ENCODE results near the gene MAPK10.

Gene MAPK10

GRCh38 chr4:86359944-86360478, at the start of gene MAPK10:
Gene MAPK10 (minus strand): TSS chr4:86360053.
- peak within 1 kb of the TSS; percentile 33 for H3K4me3 ChIP-seq (ENCODE audit: low read depth, low read length)
- peak; percentile 85 for DNase-seq (ENCODE audit: low read depth)

GRCh38 chr4:86403575-86403974, 43.7 kb upstream of the MAPK10 start:
- no peak overlapping the region for H3K4me3 ChIP-seq (ENCODE audit: low read depth, low read length)
- no peak for DNase-seq (ENCODE audit: low read depth)

GRCh38 chr4:86401826-86402225, 42.0 kb upstream of the MAPK10 start:
- H3K4me3 ChIP-seq (ENCODE audit: low read depth, low read length) = no peak overlapping the region
- DNase-seq (ENCODE audit: low read depth) = peak; percentile 53

GRCh38 chr4:86400216-86400615, 40.4 kb upstream of the MAPK10 start:
- DNase-seq (ENCODE audit: low read depth) = peak; percentile 49
- no peak overlapping the region for H3K4me3 ChIP-seq (ENCODE audit: low read depth, low read length)

- no peak overlapping the region for H3K4me3 ChIP-seq (ENCODE audit: low read depth, low read length)
- DNase-seq (ENCODE audit: low read depth) = no peak
Observed at GRCh38 chr4:86398187-86398586, 38.3 kb upstream of the MAPK10 start.

- no peak overlapping the region for H3K4me3 ChIP-seq (ENCODE audit: low read depth, low read length)
- DNase-seq (ENCODE audit: low read depth) = no peak
Observed at GRCh38 chr4:86393749-86394148, 33.9 kb upstream of the MAPK10 start.

- no peak for DNase-seq (ENCODE audit: low read depth)
- H3K4me3 ChIP-seq (ENCODE audit: low read depth, low read length) = no peak overlapping the region
Observed at GRCh38 chr4:86389664-86390063, 29.8 kb upstream of the MAPK10 start.

GRCh38 chr4:86388252-86388651, 28.4 kb upstream of the MAPK10 start:
- no peak overlapping the region for H3K4me3 ChIP-seq (ENCODE audit: low read depth, low read length)
- no peak for DNase-seq (ENCODE audit: low read depth)

GRCh38 chr4:86386817-86387415, 27.1 kb upstream of the MAPK10 start:
- no peak for DNase-seq (ENCODE audit: low read depth)
- no peak overlapping the region for H3K4me3 ChIP-seq (ENCODE audit: low read depth, low read length)

- no peak overlapping the region for H3K4me3 ChIP-seq (ENCODE audit: low read depth, low read length)
- no peak for DNase-seq (ENCODE audit: low read depth)
Observed at GRCh38 chr4:86386201-86386600, 26.3 kb upstream of the MAPK10 start.

- no peak overlapping the region for H3K4me3 ChIP-seq (ENCODE audit: low read depth, low read length)
- no peak for DNase-seq (ENCODE audit: low read depth)
Observed at GRCh38 chr4:86381431-86381830, 21.6 kb upstream of the MAPK10 start.

GRCh38 chr4:86380181-86380724, 20.4 kb upstream of the MAPK10 start:
- no peak overlapping the region for H3K4me3 ChIP-seq (ENCODE audit: low read depth, low read length)

GRCh38 chr4:86376850-86377249, 17.0 kb upstream of the MAPK10 start:
- H3K4me3 ChIP-seq (ENCODE audit: low read depth, low read length) = no peak overlapping the region
- DNase-seq (ENCODE audit: low read depth) = no peak

More at GRCh38 chr4:86380181-86380724, 20.4 kb upstream of the MAPK10 start:
- DNase-seq (ENCODE audit: low read depth) = no peak

- no peak for DNase-seq (ENCODE audit: low read depth)
Observed at GRCh38 chr4:86368433-86368832, 8.6 kb upstream of the MAPK10 start.

GRCh38 chr4:86367577-86367976, 7.7 kb upstream of the MAPK10 start:
- peak; percentile 80 for DNase-seq (ENCODE audit: low read depth)
- H3K4me3 ChIP-seq (ENCODE audit: low read depth, low read length) = no peak overlapping the region

More at GRCh38 chr4:86368433-86368832, 8.6 kb upstream of the MAPK10 start:
- H3K4me3 ChIP-seq (ENCODE audit: low read depth, low read length) = no peak overlapping the region

GRCh38 chr4:86366920-86367319, 7.1 kb upstream of the MAPK10 start:
- DNase-seq (ENCODE audit: low read depth) = no peak
- H3K4me3 ChIP-seq (ENCODE audit: low read depth, low read length) = no peak overlapping the region

- DNase-seq (ENCODE audit: low read depth) = no peak
- no peak overlapping the region for H3K4me3 ChIP-seq (ENCODE audit: low read depth, low read length)
Observed at GRCh38 chr4:86362510-86362909, 2.7 kb upstream of the MAPK10 start.

- no peak for DNase-seq (ENCODE audit: low read depth)
- no peak overlapping the region for H3K4me3 ChIP-seq (ENCODE audit: low read depth, low read length)
Observed at GRCh38 chr4:86358257-86358656, 1.6 kb downstream of the MAPK10 start.

- no peak for DNase-seq (ENCODE audit: low read depth)
- no peak overlapping the region for H3K4me3 ChIP-seq (ENCODE audit: low read depth, low read length)
Observed at GRCh38 chr4:86357608-86358007, 2.2 kb downstream of the MAPK10 start.

- no peak for DNase-seq (ENCODE audit: low read depth)
- no peak overlapping the region for H3K4me3 ChIP-seq (ENCODE audit: low read depth, low read length)
Observed at GRCh38 chr4:86356425-86357210, 3.2 kb downstream of the MAPK10 start.

Data from skeletal muscle cell (primary cell).